ENCODE data around the gene MRGPRF. TPM values are rescaled to one million over a fixed set of nuclear protein-coding genes. Genes with fewer than 3 reads are reported as not detected.
A peak's percentile ranks its signal among the peaks of the same experiment; 100 is the strongest.

Gene MRGPRF
- total RNA-seq, 1 donor from 2014 or later, result 0.17 TPM

- no peak for DNase-seq
Measured at GRCh38 chr11:69050592-69051380, 37.7 kb upstream of the MRGPRF start.

- peak; percentile 10 for DNase-seq
Measured at GRCh38 chr11:69049490-69049867, 36.4 kb upstream of the MRGPRF start.

GRCh38 chr11:69048694-69049489, 35.8 kb upstream of the MRGPRF start, which contains the start of gene TPCN2:
TPCN2 (plus strand) TSS chr11:69048932; CDS start chr11:69048998, 66 bp downstream.
- DNase-seq, result peak; percentile 95

- no peak for DNase-seq
Measured at GRCh38 chr11:69048031-69048693, 35.1 kb upstream of the MRGPRF start.

GRCh38 chr11:69044111-69045013, 31.3 kb upstream of the MRGPRF start:
- DNase-seq, result peak; percentile 71

GRCh38 chr11:69041516-69041915, 28.5 kb upstream of the MRGPRF start:
- DNase-seq, result no peak

- DNase-seq, result no peak
Measured at GRCh38 chr11:69040581-69041260, 27.7 kb upstream of the MRGPRF start.

- DNase-seq, result no peak
Measured at GRCh38 chr11:69040051-69040450, 27.0 kb upstream of the MRGPRF start.

- DNase-seq, result no peak
Measured at GRCh38 chr11:69039501-69039900, 26.5 kb upstream of the MRGPRF start.

GRCh38 chr11:69037544-69037943, 24.5 kb upstream of the MRGPRF start:
- DNase-seq, result no peak

- no peak for DNase-seq
Measured at GRCh38 chr11:69037074-69037473, 24.0 kb upstream of the MRGPRF start.

GRCh38 chr11:69035946-69036340, 22.9 kb upstream of the MRGPRF start:
- no peak for DNase-seq

- no peak for DNase-seq
Measured at GRCh38 chr11:69035150-69035945, 22.3 kb upstream of the MRGPRF start.

GRCh38 chr11:69034123-69034867, 21.2 kb upstream of the MRGPRF start:
- DNase-seq, result no peak

- no peak for DNase-seq
Measured at GRCh38 chr11:69033431-69033830, 20.4 kb upstream of the MRGPRF start.

- DNase-seq, result no peak
Measured at GRCh38 chr11:69032833-69033232, 19.8 kb upstream of the MRGPRF start.

- no peak for DNase-seq
Measured at GRCh38 chr11:69030301-69030700, 17.3 kb upstream of the MRGPRF start.

GRCh38 chr11:69027704-69028372, 14.8 kb upstream of the MRGPRF start:
- DNase-seq, result no peak

- no peak for DNase-seq
Measured at GRCh38 chr11:69024509-69024908, 11.5 kb upstream of the MRGPRF start.
